Gastrocnemius medialis (tissue), 4 donors: ENCODE data around the gene SMIM13.

ENCODE experiments used
- POLR2A ChIP-seq, 2 donors: fragments of 450-650 bp; IDR thresholded peaks; one replicate each; pipeline ENCODE4 v1.6.1; 2017; ENCODE audit warnings: antibody characterized with exemption in 2 of 2, mild to moderate bottlenecking in 2 of 2, moderate library complexity in 2 of 2
- TF ChIP-seq, protein P1 (sequence below), 5 experiments: fragments of 450-650 bp in 3 of 5; fragments of 200-600 bp in 2 of 5; sonication (generic) in 2 of 5; IDR thresholded peaks in 4 of 5; conservative IDR thresholded peaks in 1 of 5; 1 replicate in 4 of 5; 2 replicates in 1 of 5; pipeline ENCODE4 v1.5.1; 2016 to 2019; ENCODE audit warnings: antibody characterized with exemption in 5 of 5, mild to moderate bottlenecking in 3 of 5, moderate library complexity in 3 of 5

DNA sequence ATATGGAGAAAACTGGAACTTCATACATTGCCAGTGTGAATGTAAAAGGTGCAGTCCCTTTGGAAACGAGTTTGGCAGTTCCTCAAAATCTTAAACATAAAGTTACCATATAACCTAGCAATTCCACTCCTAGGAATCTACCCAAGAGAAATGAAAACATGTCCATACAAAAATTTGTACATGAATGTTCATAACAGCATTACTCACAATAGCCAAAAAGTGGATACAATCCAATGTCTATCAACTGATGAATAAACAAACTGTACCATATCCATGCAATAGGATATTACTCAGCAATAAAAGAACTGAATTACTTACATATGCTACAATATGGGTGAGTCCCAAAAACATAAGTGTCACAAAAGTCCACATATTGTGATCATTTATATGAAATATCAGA, 66.6 kb downstream of the SMIM13 start:
- TF ChIP-seq POLR2A (IDR thresholded peaks at IDR 0.05): no peak
- TF ChIP-seq, protein P1, sequence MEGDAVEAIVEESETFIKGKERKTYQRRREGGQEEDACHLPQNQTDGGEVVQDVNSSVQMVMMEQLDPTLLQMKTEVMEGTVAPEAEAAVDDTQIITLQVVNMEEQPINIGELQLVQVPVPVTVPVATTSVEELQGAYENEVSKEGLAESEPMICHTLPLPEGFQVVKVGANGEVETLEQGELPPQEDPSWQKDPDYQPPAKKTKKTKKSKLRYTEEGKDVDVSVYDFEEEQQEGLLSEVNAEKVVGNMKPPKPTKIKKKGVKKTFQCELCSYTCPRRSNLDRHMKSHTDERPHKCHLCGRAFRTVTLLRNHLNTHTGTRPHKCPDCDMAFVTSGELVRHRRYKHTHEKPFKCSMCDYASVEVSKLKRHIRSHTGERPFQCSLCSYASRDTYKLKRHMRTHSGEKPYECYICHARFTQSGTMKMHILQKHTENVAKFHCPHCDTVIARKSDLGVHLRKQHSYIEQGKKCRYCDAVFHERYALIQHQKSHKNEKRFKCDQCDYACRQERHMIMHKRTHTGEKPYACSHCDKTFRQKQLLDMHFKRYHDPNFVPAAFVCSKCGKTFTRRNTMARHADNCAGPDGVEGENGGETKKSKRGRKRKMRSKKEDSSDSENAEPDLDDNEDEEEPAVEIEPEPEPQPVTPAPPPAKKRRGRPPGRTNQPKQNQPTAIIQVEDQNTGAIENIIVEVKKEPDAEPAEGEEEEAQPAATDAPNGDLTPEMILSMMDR (IDR thresholded peaks at IDR 0.05 in 4 of 5, conservative IDR thresholded peaks at IDR 0.05 in 1 of 5): no peak
